GM12865 (cell line): ENCODE measurements around the gene ZNF609.

Source experiments
- DNase-seq: peaks from one replicate; pipeline ENCODE4 v3.0.0; 2010; ENCODE audit warnings: low read depth
- H3K4me3 ChIP-seq: 2 replicates; pipeline ENCODE4 v1.5.1; 2011; ENCODE audit warnings: mild to moderate bottlenecking, low read depth, low read length, control low read depth
- CTCF ChIP-seq: IDR thresholded peaks from 2 replicates; pipeline ENCODE4 v1.5.1; 2011; ENCODE audit warnings: low read length, control low read depth, low read depth, inconsistent platforms; ENCODE audit not compliant: insufficient read depth; ENCODE audit errors: missing control alignments

The ZNF609 gene

GRCh38 chr15:64519897-64520296 is 59.5 kb downstream of the ZNF609 start:
- no peak overlapping the region for H3K4me3 ChIP-seq
- DNase-seq, result no peak
- TF ChIP-seq CTCF, result no peak

GRCh38 chr15:64521201-64521600 is 60.8 kb downstream of the ZNF609 start:
- no peak for TF ChIP-seq CTCF
- no peak overlapping the region for H3K4me3 ChIP-seq
- DNase-seq, result no peak

- H3K4me3 ChIP-seq, result no peak overlapping the region
- no peak for TF ChIP-seq CTCF
- no peak for DNase-seq
These were observed 61.4 kb downstream of the ZNF609 start for GRCh38 chr15:64521726-64522164.

- TF ChIP-seq CTCF, result no peak
- no peak overlapping the region for H3K4me3 ChIP-seq
- no peak for DNase-seq
These were observed 61.9 kb downstream of the ZNF609 start for GRCh38 chr15:64522226-64522823.

GRCh38 chr15:64523240-64523639 is 62.9 kb downstream of the ZNF609 start:
- no peak for DNase-seq
- no peak for TF ChIP-seq CTCF
- H3K4me3 ChIP-seq, result no peak overlapping the region

- DNase-seq, result no peak
- no peak for TF ChIP-seq CTCF
- H3K4me3 ChIP-seq, result no peak overlapping the region
These were observed 64.4 kb downstream of the ZNF609 start for GRCh38 chr15:64524778-64525177.

GRCh38 chr15:64525828-64526530 is 65.6 kb downstream of the ZNF609 start:
- no peak overlapping the region for H3K4me3 ChIP-seq
- no peak for DNase-seq
- no peak for TF ChIP-seq CTCF
